Posterior vena cava (tissue), 2 donors: ENCODE results near the gene PDE8B. TPM values are rescaled to one million over a fixed set of nuclear protein-coding genes. Genes with fewer than 3 reads are reported as not detected.
"Not testable (repeated sequence)": the region's sequence is repeated elsewhere in the genome, so short reads cannot be mapped to it uniquely, and the experiment has no call there.

Experiments used
- DNase-seq: peaks from one replicate; pipeline ENCODE4 v3.0.0-alpha.2; 2020; ENCODE audit warnings: low spot score
- intact Hi-C, 2 donors: fragments of 100-400 bp; cut with DNase I; formaldehyde crosslinking; loops; one replicate each; pipeline versions ENCODE4 v1.14.1 to v1.14.2; 2022 to 2023
- total RNA-seq, 2 donors: library from RNA; stranded (reverse); fragmentation: NEBNext Ultra II Directional; extraction: Animal tissue kit (Norgen Biotek cat#: 25700); gene quantifications; one replicate each; pipeline ENCODE4 v1.2.1, GENCODE V29; 2021
- donor health status: DM: yes; HTN: yes; CAD: no.
- donor health status: DM: yes; HTN: yes; CAD: no.

PDE8B gene
- total RNA-seq, 2 donors from 2014 or later = 7.7 to 15.1 TPM

DNA sequence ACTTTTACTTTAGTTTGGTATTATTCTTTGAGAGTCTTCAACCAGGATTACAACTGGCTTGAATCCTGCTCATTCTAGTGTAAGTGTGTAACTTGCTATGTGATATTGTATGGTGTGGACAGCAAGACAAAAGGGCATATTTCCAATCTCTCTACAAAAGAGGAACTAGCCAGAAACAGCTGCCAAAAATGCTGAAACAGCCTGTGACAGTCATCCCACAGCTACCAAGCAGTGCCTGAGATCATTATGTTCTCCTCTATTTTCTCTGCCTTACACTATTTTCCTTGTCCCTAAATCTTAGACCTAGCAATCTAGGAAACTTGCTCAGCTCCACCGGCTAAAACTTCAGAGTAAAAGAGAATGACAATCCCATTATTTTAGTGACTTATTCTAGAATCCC, 238.8 kb downstream of the PDE8B start:
- no peak for DNase-seq
- intact Hi-C loops = no loop called here

DNA sequence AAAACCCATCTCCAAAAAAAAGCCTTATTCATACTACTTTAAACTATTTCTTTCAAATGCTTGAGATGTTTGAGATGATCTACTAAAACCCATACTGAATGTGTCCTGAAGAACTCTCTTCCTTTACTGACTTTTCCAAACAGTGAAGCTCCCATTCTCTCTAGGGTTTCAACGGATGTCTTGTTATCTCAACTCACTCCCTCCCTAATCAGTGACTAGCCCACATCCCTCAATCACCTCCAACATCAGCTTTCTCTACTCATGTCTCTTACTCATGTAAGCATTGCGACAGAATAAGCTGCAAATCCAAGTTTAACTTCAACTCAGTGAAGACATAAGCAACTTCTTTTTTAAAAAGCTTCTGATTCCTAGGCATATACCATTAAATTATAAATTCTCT, 239.5 kb downstream of the PDE8B start:
- no peak for DNase-seq
- intact Hi-C loops = no loop called here

GRCh38 chr5:77452351-77452750, 241.9 kb downstream of the PDE8B start:
- intact Hi-C loops = no loop called here
- no peak for DNase-seq

GRCh38 chr5:77454123-77454522, 243.6 kb downstream of the PDE8B start:
- no peak for DNase-seq
- intact Hi-C loops = no loop called here

DNA sequence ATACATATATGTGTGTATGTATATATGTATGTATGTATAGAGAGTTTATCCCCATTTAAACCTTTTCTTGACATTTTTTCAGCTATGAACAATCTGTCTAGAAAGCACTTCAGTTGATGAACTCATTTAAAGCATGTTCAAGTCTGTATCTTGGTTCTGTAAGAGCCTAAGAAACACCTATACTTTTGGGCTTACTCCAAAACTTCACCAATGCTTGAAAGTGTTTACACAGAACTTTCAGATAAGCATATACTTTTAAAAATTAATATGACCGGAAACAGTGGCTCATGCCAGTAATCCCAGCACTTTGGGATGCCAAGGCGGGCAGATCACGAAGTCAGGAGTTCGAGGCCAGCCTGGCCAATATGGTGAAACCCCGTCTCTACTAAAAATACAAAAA, 250.8 kb downstream of the PDE8B start:
- DNase-seq = no peak
- intact Hi-C loops = no loop called here

- intact Hi-C loops = no loop called here
- no peak for DNase-seq
These were observed 253.4 kb downstream of the PDE8B start for GRCh38 chr5:77463905-77464304.

DNA sequence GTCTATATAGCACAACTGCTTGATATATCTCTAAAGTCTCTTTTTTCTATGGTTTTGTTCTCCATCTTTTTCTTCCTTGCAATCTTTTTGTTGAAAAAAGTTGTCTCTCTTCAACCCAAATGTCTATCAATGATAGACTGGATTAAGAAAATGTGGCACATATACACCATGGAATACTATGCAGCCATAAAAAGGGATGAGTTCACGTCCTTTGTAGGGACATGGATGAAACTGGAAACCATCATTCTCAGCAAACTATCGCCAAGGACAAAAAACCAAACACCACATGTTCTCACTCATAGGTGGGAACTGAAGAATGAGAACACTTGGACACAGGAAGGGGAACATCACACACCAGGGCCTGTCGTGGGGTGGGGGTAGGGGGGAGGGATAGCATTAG, 258.4 kb downstream of the PDE8B start:
- DNase-seq, intact Hi-C loops: not testable (repeated sequence)

GRCh38 chr5:77475041-77475440, 264.6 kb downstream of the PDE8B start:
- peak; percentile 81 for DNase-seq
- intact Hi-C loops = not testable (repeated sequence)

Other genes starting within 250 kb of the PDE8B start
- 10 to 100 TPM; 16.0 to 17.6 TPM for gene AGGF1, start 180.3 kb upstream of the PDE8B start, total RNA-seq
- gene ZBED3, start 123.4 kb upstream of the PDE8B start, total RNA-seq = 1 to 10 TPM; 7.8 to 9.7 TPM